Measurements from ENCODE around the gene TMEFF2. TPM values are rescaled to one million over a fixed set of nuclear protein-coding genes. Genes with fewer than 3 reads are reported as not detected.

Gene TMEFF2
- total RNA-seq, 5 donors from 2014 or later (not counting 1 experiment from before 2014, with no cell fraction given) = not detected

DNA sequence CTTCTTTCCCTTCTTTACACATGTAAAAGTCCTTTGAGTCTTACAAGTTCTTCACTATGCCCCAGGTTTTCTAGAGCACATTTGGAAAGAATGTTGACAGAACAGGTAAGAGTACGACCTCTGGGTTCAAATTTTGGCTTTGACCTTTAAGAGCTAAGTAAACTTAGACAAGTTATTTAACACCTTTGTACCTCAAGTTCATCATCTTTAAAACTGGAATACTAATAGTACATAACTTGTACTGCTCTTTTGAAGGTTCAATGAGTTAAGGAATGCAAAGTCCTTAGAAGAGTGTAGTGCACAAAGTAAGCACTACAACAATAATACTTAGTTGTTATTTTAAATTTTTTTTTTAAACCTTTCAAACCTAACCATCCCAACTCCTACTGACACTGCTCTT is 156.6 kb downstream of the TMEFF2 start:
- no peaks in the 10 kb centered on the region for H3K4me1 ChIP-seq (ENCODE audit: control insufficient read depth in 1 of 2, extremely low read depth in 1 of 2, insufficient read depth in 2 of 2, low read length in 2 of 2)
- POLR2A ChIA-PET = no interaction called here
- no peaks in the 10 kb centered on the region for H3K36me3 ChIP-seq (ENCODE audit: control insufficient read depth in 2 of 2, extremely low read depth in 1 of 2, insufficient read depth in 1 of 2, low read length in 1 of 2)
- no CpG with 5 or more reads among the region's 1 CpG for WGBS (ENCODE audit: insufficient coverage)
- H3K9me3 ChIP-seq = no peaks in the 10 kb centered on the region
- H3K4me3 ChIP-seq (ENCODE audit: control insufficient read depth in 1 of 2, extremely low read depth in 1 of 2, low read length in 1 of 2) = no peak overlapping the region
- no peaks in the 10 kb centered on the region for H3K9me3 Mint-ChIP-seq
- H3K27ac ChIP-seq (ENCODE audit: low read length) = no peak overlapping the region
- H3K27me3 ChIP-seq (replicated peaks in 1 of 2; ENCODE audit: control insufficient read depth in 2 of 2, extremely low read depth in 1 of 2, insufficient read depth in 2 of 2, low read length in 1 of 2) = no peaks in the 10 kb centered on the region
- H3K36me3 Mint-ChIP-seq = no peaks in the 10 kb centered on the region
- DNase-seq (no peak), ATAC-seq (replicated peaks in 1 of 4) (no peak)
- H3K27ac Mint-ChIP-seq = no peak overlapping the region
- H3K27me3 Mint-ChIP-seq = peaks cover 2 to 3% of the 10 kb centered on the region in 2 donors
- H3K4me3 Mint-ChIP-seq = no peak overlapping the region
- H3K4me1 Mint-ChIP-seq = no peaks in the 10 kb centered on the region
- CTCF ChIA-PET = interaction anchor here in 1 of 2 donors (0.7 kb wide), 1 partner anchor 88 kb away, joined by 3 read pairs; no protein-coding TSS in a partner anchor

DNA sequence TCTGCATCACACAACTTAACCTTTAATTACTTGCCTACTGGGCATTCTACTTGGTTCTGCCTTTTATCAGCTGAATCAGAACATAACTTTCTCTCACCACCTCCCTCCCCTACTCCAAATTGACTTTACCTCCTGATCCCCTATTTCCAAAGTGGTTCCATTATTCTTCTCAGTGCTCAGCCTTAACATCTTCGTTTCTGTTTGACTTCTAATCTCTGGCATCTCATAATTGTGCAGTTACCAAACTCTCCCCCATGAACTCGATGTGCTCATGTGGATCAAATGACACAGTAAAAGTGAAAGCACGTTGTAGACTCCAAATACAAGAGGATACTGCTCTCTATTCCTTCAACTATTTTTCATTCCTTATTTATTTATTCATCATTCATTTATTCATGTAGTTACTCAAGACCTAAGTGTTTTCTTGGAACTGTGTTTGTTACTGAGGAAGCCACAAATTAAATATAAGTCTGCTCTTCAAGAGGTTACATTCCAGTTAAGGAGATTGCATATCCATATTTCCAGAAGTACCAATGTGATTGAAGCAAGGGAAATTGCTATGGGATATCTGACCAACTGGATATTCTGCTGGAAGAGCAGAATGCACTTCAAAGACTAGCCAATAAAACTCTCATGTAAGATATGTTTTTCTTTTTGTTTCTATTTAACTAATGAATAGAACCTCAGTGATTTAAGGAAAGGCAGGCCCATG is 158.8 kb downstream of the TMEFF2 start:
- CTCF ChIA-PET = no interaction called here
- Histone ChIP-seq H3K4me1 (ENCODE audit: control insufficient read depth in 1 of 2, extremely low read depth in 1 of 2, insufficient read depth in 2 of 2, low read length in 2 of 2) (no peaks in the 10 kb centered on the region), H3K4me3 (ENCODE audit: control insufficient read depth in 1 of 2, extremely low read depth in 1 of 2, low read length in 1 of 2) (no peak overlapping the region), H3K36me3 (ENCODE audit: control insufficient read depth in 2 of 2, extremely low read depth in 1 of 2, insufficient read depth in 1 of 2, low read length in 1 of 2) (no peaks in the 10 kb centered on the region), H3K27me3 (replicated peaks in 1 of 2; ENCODE audit: control insufficient read depth in 2 of 2, extremely low read depth in 1 of 2, insufficient read depth in 2 of 2, low read length in 1 of 2) (no peaks in the 10 kb centered on the region), H3K27ac (ENCODE audit: low read length) (no peak overlapping the region), H3K9me3 (no peaks in the 10 kb centered on the region)
- 71% methylated on average over 1 of the region's 3 CpGs for WGBS (ENCODE audit: insufficient coverage)
- DNase-seq (no peak), ATAC-seq (replicated peaks in 1 of 4) (no peak)
- H3K27me3 Mint-ChIP-seq = peaks cover 0 to 2% of the 10 kb centered on the region in 2 donors
- no peaks in the 10 kb centered on the region for H3K4me1 Mint-ChIP-seq
- POLR2A ChIA-PET = no interaction called here
- no peak overlapping the region for H3K27ac Mint-ChIP-seq
- no peaks in the 10 kb centered on the region for H3K36me3 Mint-ChIP-seq
- no peak overlapping the region for H3K4me3 Mint-ChIP-seq
- H3K9me3 Mint-ChIP-seq = no peaks in the 10 kb centered on the region

DNA sequence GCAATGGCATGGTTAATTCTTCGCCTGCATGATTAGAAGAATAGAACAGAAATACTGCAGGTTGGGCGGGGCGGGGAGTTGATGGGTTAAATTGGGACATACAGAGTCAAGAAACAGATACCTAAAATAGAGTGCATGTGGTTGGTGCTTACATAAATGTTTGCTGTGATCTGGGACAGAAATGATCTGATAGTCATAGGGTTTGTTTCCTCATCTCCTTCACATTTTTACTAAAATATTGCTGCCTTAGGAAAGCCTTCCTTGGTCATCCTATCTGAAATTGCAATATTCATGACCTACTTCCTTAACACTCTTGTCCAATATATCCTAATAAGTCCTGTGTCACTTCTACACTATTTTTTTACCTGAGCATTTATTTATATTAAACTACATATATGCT is 163.9 kb downstream of the TMEFF2 start:
- Mint-ChIP-seq H3K27ac (no peak overlapping the region), H3K9me3 (no peaks in the 10 kb centered on the region), H3K4me3 (no peak overlapping the region), H3K27me3 (peaks cover 2 to 7% of the 10 kb centered on the region in 2 donors), H3K36me3 (no peaks in the 10 kb centered on the region), H3K4me1 (no peaks in the 10 kb centered on the region)
- Histone ChIP-seq H3K27me3 (replicated peaks in 1 of 2; ENCODE audit: control insufficient read depth in 2 of 2, extremely low read depth in 1 of 2, insufficient read depth in 2 of 2, low read length in 1 of 2) (peaks cover 0 to 3% of the 10 kb centered on the region in 2 experiments), H3K9me3 (no peaks in the 10 kb centered on the region), H3K4me3 (ENCODE audit: control insufficient read depth in 1 of 2, extremely low read depth in 1 of 2, low read length in 1 of 2) (no peak overlapping the region), H3K4me1 (ENCODE audit: control insufficient read depth in 1 of 2, extremely low read depth in 1 of 2, insufficient read depth in 2 of 2, low read length in 2 of 2) (no peaks in the 10 kb centered on the region), H3K36me3 (ENCODE audit: control insufficient read depth in 2 of 2, extremely low read depth in 1 of 2, insufficient read depth in 1 of 2, low read length in 1 of 2) (no peaks in the 10 kb centered on the region), H3K27ac (ENCODE audit: low read length) (no peak overlapping the region)
- DNase-seq (no peak), ATAC-seq (replicated peaks in 1 of 4) (no peak)
- 67% methylated on average over 1 of the region's 3 CpGs for WGBS (ENCODE audit: insufficient coverage)
- ChIA-PET CTCF (no interaction called here), POLR2A (no interaction called here)

DNA sequence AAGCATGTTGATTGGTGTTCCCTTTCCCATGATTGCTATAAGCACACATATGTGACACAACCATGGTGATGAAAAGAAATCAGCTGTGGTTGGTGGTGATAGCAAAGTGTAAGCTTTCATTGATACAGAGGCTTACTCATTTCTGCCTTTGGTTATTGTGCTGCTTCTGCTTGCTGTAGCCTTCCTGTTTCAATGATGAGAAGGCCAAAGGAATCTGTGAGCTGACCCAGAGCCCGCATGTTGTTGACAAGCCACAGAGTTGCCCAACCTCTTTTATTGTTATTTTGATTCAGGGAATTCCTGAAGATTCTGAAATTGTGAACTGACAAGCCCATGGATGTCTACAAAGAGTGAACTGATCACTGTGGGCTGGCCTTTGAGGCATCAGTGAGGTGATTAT is 164.4 kb downstream of the TMEFF2 start:
- Mint-ChIP-seq H3K9me3 (no peaks in the 10 kb centered on the region), H3K27ac (no peak overlapping the region), H3K36me3 (no peaks in the 10 kb centered on the region), H3K27me3 (peaks cover 3 to 7% of the 10 kb centered on the region in 2 donors), H3K4me1 (no peaks in the 10 kb centered on the region), H3K4me3 (no peak overlapping the region)
- H3K27ac ChIP-seq (ENCODE audit: low read length) = no peak overlapping the region
- no peaks in the 10 kb centered on the region for H3K9me3 ChIP-seq
- no peaks in the 10 kb centered on the region for H3K4me1 ChIP-seq (ENCODE audit: control insufficient read depth in 1 of 2, extremely low read depth in 1 of 2, insufficient read depth in 2 of 2, low read length in 2 of 2)
- ATAC-seq (replicated peaks in 1 of 4) (no peak), DNase-seq (no peak)
- H3K4me3 ChIP-seq (ENCODE audit: control insufficient read depth in 1 of 2, extremely low read depth in 1 of 2, low read length in 1 of 2) = no peak overlapping the region
- no peaks in the 10 kb centered on the region for H3K36me3 ChIP-seq (ENCODE audit: control insufficient read depth in 2 of 2, extremely low read depth in 1 of 2, insufficient read depth in 1 of 2, low read length in 1 of 2)
- ChIA-PET POLR2A (no interaction called here), CTCF (no interaction called here)
- H3K27me3 ChIP-seq (replicated peaks in 1 of 2; ENCODE audit: control insufficient read depth in 2 of 2, extremely low read depth in 1 of 2, insufficient read depth in 2 of 2, low read length in 1 of 2) = peaks cover 0 to 3% of the 10 kb centered on the region in 2 experiments
- 89% methylated on average over 1 of the region's 1 CpG for WGBS (ENCODE audit: insufficient coverage)

DNA sequence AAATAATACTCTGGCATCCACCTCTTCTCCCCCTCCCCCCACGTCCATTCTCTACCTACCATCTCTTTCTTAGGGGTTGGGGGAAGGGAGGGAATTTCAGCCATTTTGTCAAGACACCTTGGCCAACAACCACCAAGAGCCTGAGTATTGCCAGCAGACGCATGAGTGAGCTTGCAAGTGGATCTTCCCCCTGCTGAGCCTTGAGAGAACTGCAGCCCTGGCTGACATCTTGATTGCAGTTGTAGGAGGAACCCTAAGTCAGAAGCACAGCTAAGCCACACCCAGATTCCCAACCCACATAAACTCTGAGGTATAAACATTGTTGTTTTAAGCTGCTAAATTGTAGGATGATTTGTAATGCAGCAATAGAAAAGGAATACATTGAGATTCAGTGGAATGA is 165.6 kb downstream of the TMEFF2 start:
- Mint-ChIP-seq H3K36me3 (no peaks in the 10 kb centered on the region), H3K4me1 (no peaks in the 10 kb centered on the region), H3K9me3 (no peaks in the 10 kb centered on the region), H3K27me3 (peaks cover 3 to 7% of the 10 kb centered on the region in 2 donors), H3K4me3 (no peak overlapping the region), H3K27ac (no peak overlapping the region)
- ChIA-PET CTCF (interaction anchor here (0.6 kb wide), 2 partner anchors 27 to 518 kb away, joined by 4 to 8 read pairs; no protein-coding TSS in a partner anchor), POLR2A (no interaction called here)
- Histone ChIP-seq H3K4me1 (ENCODE audit: control insufficient read depth in 1 of 2, extremely low read depth in 1 of 2, insufficient read depth in 2 of 2, low read length in 2 of 2) (no peaks in the 10 kb centered on the region), H3K27me3 (replicated peaks in 1 of 2; ENCODE audit: control insufficient read depth in 2 of 2, extremely low read depth in 1 of 2, insufficient read depth in 2 of 2, low read length in 1 of 2) (peaks cover 0 to 3% of the 10 kb centered on the region in 2 experiments), H3K36me3 (ENCODE audit: control insufficient read depth in 2 of 2, extremely low read depth in 1 of 2, insufficient read depth in 1 of 2, low read length in 1 of 2) (no peaks in the 10 kb centered on the region), H3K4me3 (ENCODE audit: control insufficient read depth in 1 of 2, extremely low read depth in 1 of 2, low read length in 1 of 2) (no peak overlapping the region), H3K27ac (ENCODE audit: low read length) (no peak overlapping the region), H3K9me3 (no peaks in the 10 kb centered on the region)
- no peak for ATAC-seq (replicated peaks in 1 of 4)
- no CpG with 5 or more reads among the region's 2 CpGs for WGBS (ENCODE audit: insufficient coverage)
- no peak for DNase-seq

DNA sequence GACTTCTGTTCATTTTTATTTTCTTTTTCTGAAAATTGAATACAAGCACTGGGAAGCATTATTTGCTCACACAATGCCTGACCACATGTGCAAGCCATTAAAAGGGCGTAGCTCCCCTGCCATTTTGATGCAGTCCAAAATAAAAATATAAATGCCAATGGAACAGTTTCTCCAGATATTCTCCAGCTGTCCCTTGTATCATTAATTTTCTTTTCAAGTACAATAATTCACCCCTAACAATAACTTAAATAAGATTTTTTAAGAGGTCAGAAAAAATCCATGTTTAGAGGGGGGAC is 168.0 kb downstream of the TMEFF2 start:
- H3K27ac Mint-ChIP-seq = no peak overlapping the region
- H3K4me3 Mint-ChIP-seq = no peak overlapping the region
- ChIA-PET POLR2A (no interaction called here), CTCF (no interaction called here)
- peaks cover 3 to 7% of the 10 kb centered on the region in 2 donors for H3K27me3 Mint-ChIP-seq
- no peaks in the 10 kb centered on the region for H3K4me1 Mint-ChIP-seq
- no peak for ATAC-seq (replicated peaks in 1 of 4)
- Histone ChIP-seq H3K4me3 (ENCODE audit: control insufficient read depth in 1 of 2, extremely low read depth in 1 of 2, low read length in 1 of 2) (no peak overlapping the region), H3K27ac (ENCODE audit: low read length) (no peak overlapping the region), H3K36me3 (ENCODE audit: control insufficient read depth in 2 of 2, extremely low read depth in 1 of 2, insufficient read depth in 1 of 2, low read length in 1 of 2) (no peaks in the 10 kb centered on the region), H3K27me3 (replicated peaks in 1 of 2; ENCODE audit: control insufficient read depth in 2 of 2, extremely low read depth in 1 of 2, insufficient read depth in 2 of 2, low read length in 1 of 2) (peaks cover 0 to 3% of the 10 kb centered on the region in 2 experiments), H3K4me1 (ENCODE audit: control insufficient read depth in 1 of 2, extremely low read depth in 1 of 2, insufficient read depth in 2 of 2, low read length in 2 of 2) (no peaks in the 10 kb centered on the region), H3K9me3 (no peaks in the 10 kb centered on the region)
- no peaks in the 10 kb centered on the region for H3K36me3 Mint-ChIP-seq
- no peak for DNase-seq
- WGBS (ENCODE audit: insufficient coverage) = no CpG with 5 or more reads among the region's 1 CpG
- H3K9me3 Mint-ChIP-seq = no peaks in the 10 kb centered on the region
